HEK293 (cell line): ENCODE data around the gene SLC38A10.

ENCODE experiments used
- CTCF ChIA-PET: fragments of 350-600 bp; formaldehyde crosslinking; extraction: SDS; loops from one replicate; lab custom pipeline; 2021; ENCODE audit warnings: antibody characterized with exemption; lab: Yijun Ruan, JAX
- POLR2A ChIA-PET: fragments of 300-600 bp; formaldehyde crosslinking; extraction: SDS; loops from one replicate; lab custom pipeline; 2020; ENCODE audit warnings: antibody characterized with exemption, inconsistent platforms; lab: Yijun Ruan, JAX
- H3K27ac ChIP-seq: fragments of 200-500 bp; sonication (Bioruptor generic); 2 replicates; pipeline ENCODE4 v1.5.1; 2014; ENCODE audit warnings: low read depth, low read length, control low read depth, inconsistent platforms; ENCODE audit errors: extremely low read depth
- H3K36me3 ChIP-seq, 2 experiments: fragments of 200-500 bp in 1 of 2; sonication (Bioruptor generic) in 1 of 2; 1 replicate in 1 of 2; 2 replicates in 1 of 2; pipeline ENCODE4 v1.5.1; 2014 to 2017; ENCODE audit warnings: inconsistent platforms in 2 of 2, low read length in 2 of 2; ENCODE audit not compliant: control insufficient read depth in 2 of 2, insufficient read depth in 1 of 2
- H3K4me1 ChIP-seq: fragments of 200-500 bp; sonication (Bioruptor generic); 2 replicates; pipeline ENCODE4 v1.5.1; 2014; ENCODE audit warnings: mild to moderate bottlenecking, low read length, inconsistent platforms; ENCODE audit not compliant: control insufficient read depth, insufficient read depth
- H3K4me3 ChIP-seq: 2 replicates; pipeline ENCODE4 v1.5.1; 2011; ENCODE audit warnings: low read depth, mild to moderate bottlenecking, control low read depth, low read length, moderate library complexity
- H3K9me3 ChIP-seq: fragments of 200-500 bp; sonication (Bioruptor generic); 2 replicates; pipeline ENCODE4 v1.5.1; 2014; ENCODE audit warnings: low read depth, low read length, inconsistent platforms; ENCODE audit not compliant: control insufficient read depth, insufficient read depth
- BCL11B ChIP-seq: fragments of 450-650 bp; formaldehyde crosslinking; IDR thresholded peaks from 2 replicates; pipeline ENCODE4 v1.5.1; 2016; ENCODE audit warnings: low read depth, missing biosample characterization, missing genetic modification characterization
- GLIS2 ChIP-seq: fragments of 450-650 bp; formaldehyde crosslinking; IDR thresholded peaks from 2 replicates; pipeline ENCODE4 v1.5.1; 2016; ENCODE audit warnings: missing biosample characterization, missing genetic modification characterization
- IKZF3 ChIP-seq: fragments of 450-650 bp; IDR thresholded peaks from 2 replicates; pipeline ENCODE4 v1.5.0; 2018; ENCODE audit warnings: missing biosample characterization, mild to moderate bottlenecking, missing genetic modification characterization, moderate library complexity
- REPIN1 ChIP-seq: fragments of 450-650 bp; formaldehyde crosslinking; IDR thresholded peaks from 2 replicates; pipeline ENCODE4 v1.5.1; 2017; ENCODE audit warnings: missing biosample characterization, missing genetic modification characterization, low read depth
- SP2 ChIP-seq: fragments of 450-650 bp; formaldehyde crosslinking; IDR thresholded peaks from 2 replicates; pipeline ENCODE4 v1.5.1; 2016; ENCODE audit warnings: missing biosample characterization, missing genetic modification characterization
- ZEB2 ChIP-seq: fragments of 450-650 bp; formaldehyde crosslinking; IDR thresholded peaks from 2 replicates; pipeline ENCODE4 v1.5.1; 2016; ENCODE audit warnings: missing biosample characterization, missing genetic modification characterization
- ZNF2 ChIP-seq: fragments of 450-650 bp; formaldehyde crosslinking; IDR thresholded peaks from 2 replicates; pipeline ENCODE4 v1.5.1; 2016; ENCODE audit warnings: missing biosample characterization, missing genetic modification characterization
- ZNF37A ChIP-seq: fragments of 450-650 bp; IDR thresholded peaks from 2 replicates; pipeline ENCODE4 v1.5.1; 2018; ENCODE audit warnings: missing biosample characterization, missing genetic modification characterization
- ZNF391 ChIP-seq: fragments of 450-650 bp; formaldehyde crosslinking; IDR thresholded peaks from 2 replicates; pipeline ENCODE4 v1.5.1; 2016; ENCODE audit warnings: low read depth, missing biosample characterization, missing genetic modification characterization, borderline replicate concordance
- ZNF558 ChIP-seq: fragments of 450-650 bp; formaldehyde crosslinking; IDR thresholded peaks from 2 replicates; pipeline ENCODE4 v1.5.1; 2016; ENCODE audit warnings: missing biosample characterization, missing genetic modification characterization
- ZNF639 ChIP-seq: fragments of 450-650 bp; formaldehyde crosslinking; IDR thresholded peaks from 2 replicates; pipeline ENCODE4 v1.5.1; 2016; ENCODE audit warnings: missing biosample characterization, missing genetic modification characterization
- ZNF677 ChIP-seq: fragments of 450-650 bp; IDR thresholded peaks from 2 replicates; pipeline ENCODE4 v1.5.0; 2018; ENCODE audit warnings: missing biosample characterization, mild to moderate bottlenecking, missing genetic modification characterization, moderate library complexity
- TF ChIP-seq, protein P1 (sequence below): fragments of 450-650 bp; formaldehyde crosslinking; IDR thresholded peaks from 2 replicates; pipeline ENCODE4 v1.5.1; 2017; ENCODE audit warnings: missing biosample characterization, mild to moderate bottlenecking, missing genetic modification characterization, moderate library complexity
- TF ChIP-seq, protein P2 (sequence below): fragments of 450-650 bp; formaldehyde crosslinking; IDR thresholded peaks from 2 replicates; pipeline ENCODE4 v1.5.1; 2017; ENCODE audit warnings: missing biosample characterization, missing genetic modification characterization
- TF ChIP-seq, protein P3 (sequence below): fragments of 450-650 bp; formaldehyde crosslinking; IDR thresholded peaks from 2 replicates; pipeline ENCODE4 v1.5.1; 2016; ENCODE audit warnings: missing biosample characterization, missing genetic modification characterization
- TF ChIP-seq, protein P4 (sequence below): fragments of 450-650 bp; formaldehyde crosslinking; IDR thresholded peaks from 2 replicates; pipeline ENCODE4 v1.5.1; 2017; ENCODE audit warnings: missing biosample characterization, missing genetic modification characterization

Gene SLC38A10

GRCh38 chr17:81222906-81223761 is 72.0 kb downstream of the SLC38A10 start, which contains the start of gene CEP131 (continued):
- 0 out of 2 replicates have a peak, but pooled peaks have one; percentile 17 for TF ChIP-seq BCL11B (tag by site-specific recombination)

DNA sequence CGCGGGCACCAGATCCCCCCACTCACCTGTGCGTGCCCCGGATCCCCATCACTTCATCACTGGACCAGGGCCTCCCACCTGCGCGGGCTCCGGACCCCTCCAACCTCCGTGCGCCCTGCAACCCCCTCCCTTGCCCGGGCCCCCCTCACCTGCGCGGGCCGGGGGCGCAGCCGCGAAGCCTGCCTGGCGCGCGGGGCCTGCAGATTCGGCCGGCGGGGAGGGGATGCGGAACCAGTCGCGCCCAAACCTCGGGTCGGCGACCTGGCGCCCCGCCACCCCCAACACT is 72.5 kb downstream of the SLC38A10 start:
- peak overlapping the region; percentile 78; the same call in 1 of the 2 replicates for H3K27ac ChIP-seq
- TF ChIP-seq, protein P1, sequence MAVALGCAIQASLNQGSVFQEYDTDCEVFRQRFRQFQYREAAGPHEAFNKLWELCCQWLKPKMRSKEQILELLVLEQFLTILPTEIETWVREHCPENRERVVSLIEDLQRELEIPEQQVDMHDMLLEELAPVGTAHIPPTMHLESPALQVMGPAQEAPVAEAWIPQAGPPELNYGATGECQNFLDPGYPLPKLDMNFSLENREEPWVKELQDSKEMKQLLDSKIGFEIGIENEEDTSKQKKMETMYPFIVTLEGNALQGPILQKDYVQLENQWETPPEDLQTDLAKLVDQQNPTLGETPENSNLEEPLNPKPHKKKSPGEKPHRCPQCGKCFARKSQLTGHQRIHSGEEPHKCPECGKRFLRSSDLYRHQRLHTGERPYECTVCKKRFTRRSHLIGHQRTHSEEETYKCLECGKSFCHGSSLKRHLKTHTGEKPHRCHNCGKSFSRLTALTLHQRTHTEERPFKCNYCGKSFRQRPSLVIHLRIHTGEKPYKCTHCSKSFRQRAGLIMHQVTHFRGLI: 0 out of 2 replicates have a peak, but pooled peaks have one; percentile 15
- TF ChIP-seq ZNF391 (tag by site-specific recombination) (peak; percentile 53; the same call in 1 of the 2 replicates), GLIS2 (no peak), REPIN1 (tag by site-specific recombination) (peak; percentile 30; the same call in 1 of the 2 replicates), ZNF677 (tag by site-specific recombination) (0 out of 2 replicates have a peak, but pooled peaks have one; percentile 12)
- POLR2A ChIA-PET: interaction anchor here (0.6 to 1.3 kb wide), 31 partner anchors 9 to 768 kb away, joined by 3 to 55 read pairs (median 4); partner anchors contain the start of genes ARL16, BAHCC1, CCDC137 and HGS
- peaks cover 0 to 23% of the 10 kb centered on the region in 2 experiments; a peak in 2 of 3 replicates for H3K36me3 ChIP-seq
- H3K9me3 ChIP-seq: no peaks in the 10 kb centered on the region
- CTCF ChIA-PET: interaction anchor here (0.6 to 1.0 kb wide), 3 partner anchors 10 to 205 kb away, joined by 3 read pairs; no protein-coding TSS in a partner anchor
- peak overlapping the region; percentile 86 for H3K4me3 ChIP-seq
- peaks cover 13% of the 10 kb centered on the region for H3K4me1 ChIP-seq

DNA sequence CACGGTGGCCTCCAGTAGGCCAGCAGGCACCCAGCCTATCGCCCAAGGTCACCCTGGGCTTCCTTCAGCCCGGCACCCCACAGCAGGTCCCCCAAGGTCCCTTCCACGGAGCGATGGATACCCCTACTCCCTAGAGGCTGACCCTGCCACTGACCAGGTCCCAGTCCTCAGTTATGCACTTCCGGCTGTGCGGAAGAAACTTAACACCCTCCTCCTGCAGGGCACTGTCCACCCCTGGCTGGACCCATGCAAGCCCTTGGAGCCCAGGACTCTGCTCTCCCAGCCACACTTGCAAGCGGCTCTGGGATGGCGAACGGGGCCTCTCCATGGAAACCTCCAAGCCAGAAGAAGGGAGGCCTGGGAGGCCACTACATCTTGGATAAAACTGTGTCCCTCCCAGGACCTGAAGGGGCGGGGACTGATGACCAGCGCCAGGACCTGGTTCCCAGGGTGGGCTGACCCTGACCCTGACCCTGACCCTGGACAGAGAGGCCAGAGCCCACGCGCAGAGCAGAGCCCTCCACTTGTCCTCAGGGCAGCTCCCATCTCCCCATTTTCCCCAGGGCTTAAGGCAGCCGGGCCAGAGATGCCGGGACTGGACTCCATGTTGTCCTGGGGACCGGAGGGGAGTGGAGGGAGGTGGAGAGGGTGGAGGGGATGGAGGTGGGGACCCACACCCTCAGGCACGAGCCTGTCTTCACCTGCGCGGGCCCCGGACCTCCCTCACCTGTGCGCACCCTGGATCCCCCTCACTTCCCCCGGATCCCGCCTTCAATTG is 73.1 kb downstream of the SLC38A10 start:
- POLR2A ChIA-PET: interaction anchor here (0.8 to 1.4 kb wide), 22 partner anchors 12 to 767 kb away, joined by 3 to 55 read pairs (median 4); partner anchors contain the start of genes ARL16, BAHCC1, CCDC137 and HGS
- Histone ChIP-seq H3K36me3 (peaks cover 0 to 28% of the 10 kb centered on the region in 2 experiments; a peak in 2 of 3 replicates), H3K4me3 (peak overlapping the region; percentile 86), H3K9me3 (no peaks in the 10 kb centered on the region), H3K4me1 (peaks cover 13% of the 10 kb centered on the region), H3K27ac (peak overlapping the region; percentile 78; the same call in 1 of the 2 replicates)
- CTCF ChIA-PET: interaction anchor here (0.6 to 1.0 kb wide), 4 partner anchors 11 to 204 kb away, joined by 3 read pairs; no protein-coding TSS in a partner anchor
- TF ChIP-seq, protein P2, sequence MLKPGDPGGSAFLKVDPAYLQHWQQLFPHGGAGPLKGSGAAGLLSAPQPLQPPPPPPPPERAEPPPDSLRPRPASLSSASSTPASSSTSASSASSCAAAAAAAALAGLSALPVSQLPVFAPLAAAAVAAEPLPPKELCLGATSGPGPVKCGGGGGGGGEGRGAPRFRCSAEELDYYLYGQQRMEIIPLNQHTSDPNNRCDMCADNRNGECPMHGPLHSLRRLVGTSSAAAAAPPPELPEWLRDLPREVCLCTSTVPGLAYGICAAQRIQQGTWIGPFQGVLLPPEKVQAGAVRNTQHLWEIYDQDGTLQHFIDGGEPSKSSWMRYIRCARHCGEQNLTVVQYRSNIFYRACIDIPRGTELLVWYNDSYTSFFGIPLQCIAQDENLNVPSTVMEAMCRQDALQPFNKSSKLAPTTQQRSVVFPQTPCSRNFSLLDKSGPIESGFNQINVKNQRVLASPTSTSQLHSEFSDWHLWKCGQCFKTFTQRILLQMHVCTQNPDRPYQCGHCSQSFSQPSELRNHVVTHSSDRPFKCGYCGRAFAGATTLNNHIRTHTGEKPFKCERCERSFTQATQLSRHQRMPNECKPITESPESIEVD (tag by site-specific recombination): no peak
- TF ChIP-seq ZNF37A (tag by site-specific recombination) (no peak), ZEB2 (tag by site-specific recombination) (no peak), ZNF2 (tag by site-specific recombination) (no peak), ZNF639 (tag by site-specific recombination) (no peak), IKZF3 (no peak), REPIN1 (tag by site-specific recombination) (no peak), ZNF558 (no peak), SP2 (tag by site-specific recombination) (peak; percentile 34; the same call in 1 of the 2 replicates)
- TF ChIP-seq, protein P3, sequence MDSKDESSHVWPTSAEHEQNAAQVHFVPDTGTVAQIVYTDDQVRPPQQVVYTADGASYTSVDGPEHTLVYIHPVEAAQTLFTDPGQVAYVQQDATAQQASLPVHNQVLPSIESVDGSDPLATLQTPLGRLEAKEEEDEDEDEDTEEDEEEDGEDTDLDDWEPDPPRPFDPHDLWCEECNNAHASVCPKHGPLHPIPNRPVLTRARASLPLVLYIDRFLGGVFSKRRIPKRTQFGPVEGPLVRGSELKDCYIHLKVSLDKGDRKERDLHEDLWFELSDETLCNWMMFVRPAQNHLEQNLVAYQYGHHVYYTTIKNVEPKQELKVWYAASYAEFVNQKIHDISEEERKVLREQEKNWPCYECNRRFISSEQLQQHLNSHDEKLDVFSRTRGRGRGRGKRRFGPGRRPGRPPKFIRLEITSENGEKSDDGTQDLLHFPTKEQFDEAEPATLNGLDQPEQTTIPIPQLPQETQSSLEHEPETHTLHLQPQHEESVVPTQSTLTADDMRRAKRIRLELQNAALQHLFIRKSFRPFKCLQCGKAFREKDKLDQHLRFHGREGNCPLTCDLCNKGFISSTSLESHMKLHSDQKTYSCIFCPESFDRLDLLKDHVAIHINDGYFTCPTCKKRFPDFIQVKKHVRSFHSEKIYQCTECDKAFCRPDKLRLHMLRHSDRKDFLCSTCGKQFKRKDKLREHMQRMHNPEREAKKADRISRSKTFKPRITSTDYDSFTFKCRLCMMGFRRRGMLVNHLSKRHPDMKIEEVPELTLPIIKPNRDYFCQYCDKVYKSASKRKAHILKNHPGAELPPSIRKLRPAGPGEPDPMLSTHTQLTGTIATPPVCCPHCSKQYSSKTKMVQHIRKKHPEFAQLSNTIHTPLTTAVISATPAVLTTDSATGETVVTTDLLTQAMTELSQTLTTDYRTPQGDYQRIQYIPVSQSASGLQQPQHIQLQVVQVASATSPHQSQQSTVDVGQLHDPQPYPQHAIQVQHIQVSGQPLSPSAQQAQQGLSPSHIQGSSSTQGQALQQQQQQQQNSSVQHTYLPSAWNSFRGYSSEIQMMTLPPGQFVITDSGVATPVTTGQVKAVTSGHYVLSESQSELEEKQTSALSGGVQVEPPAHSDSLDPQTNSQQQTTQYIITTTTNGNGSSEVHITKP: no peak
- TF ChIP-seq, protein P4, sequence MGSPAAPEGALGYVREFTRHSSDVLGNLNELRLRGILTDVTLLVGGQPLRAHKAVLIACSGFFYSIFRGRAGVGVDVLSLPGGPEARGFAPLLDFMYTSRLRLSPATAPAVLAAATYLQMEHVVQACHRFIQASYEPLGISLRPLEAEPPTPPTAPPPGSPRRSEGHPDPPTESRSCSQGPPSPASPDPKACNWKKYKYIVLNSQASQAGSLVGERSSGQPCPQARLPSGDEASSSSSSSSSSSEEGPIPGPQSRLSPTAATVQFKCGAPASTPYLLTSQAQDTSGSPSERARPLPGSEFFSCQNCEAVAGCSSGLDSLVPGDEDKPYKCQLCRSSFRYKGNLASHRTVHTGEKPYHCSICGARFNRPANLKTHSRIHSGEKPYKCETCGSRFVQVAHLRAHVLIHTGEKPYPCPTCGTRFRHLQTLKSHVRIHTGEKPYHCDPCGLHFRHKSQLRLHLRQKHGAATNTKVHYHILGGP (tag by site-specific recombination): no peak
